ENCODE measurements around the gene TMEM120B.

TMEM120B gene

GRCh38 chr12:121778567-121779421, 66.2 kb downstream of the TMEM120B start:
- H3K4me3 ChIP-seq (replicated peaks in 1 of 2; ENCODE audit: low read depth in 2 of 2, low read length in 2 of 2), result no peak overlapping the region
- DNase-seq (ENCODE audit: low read depth in 2 of 2), result no peak
- TF ChIP-seq, protein P1, sequence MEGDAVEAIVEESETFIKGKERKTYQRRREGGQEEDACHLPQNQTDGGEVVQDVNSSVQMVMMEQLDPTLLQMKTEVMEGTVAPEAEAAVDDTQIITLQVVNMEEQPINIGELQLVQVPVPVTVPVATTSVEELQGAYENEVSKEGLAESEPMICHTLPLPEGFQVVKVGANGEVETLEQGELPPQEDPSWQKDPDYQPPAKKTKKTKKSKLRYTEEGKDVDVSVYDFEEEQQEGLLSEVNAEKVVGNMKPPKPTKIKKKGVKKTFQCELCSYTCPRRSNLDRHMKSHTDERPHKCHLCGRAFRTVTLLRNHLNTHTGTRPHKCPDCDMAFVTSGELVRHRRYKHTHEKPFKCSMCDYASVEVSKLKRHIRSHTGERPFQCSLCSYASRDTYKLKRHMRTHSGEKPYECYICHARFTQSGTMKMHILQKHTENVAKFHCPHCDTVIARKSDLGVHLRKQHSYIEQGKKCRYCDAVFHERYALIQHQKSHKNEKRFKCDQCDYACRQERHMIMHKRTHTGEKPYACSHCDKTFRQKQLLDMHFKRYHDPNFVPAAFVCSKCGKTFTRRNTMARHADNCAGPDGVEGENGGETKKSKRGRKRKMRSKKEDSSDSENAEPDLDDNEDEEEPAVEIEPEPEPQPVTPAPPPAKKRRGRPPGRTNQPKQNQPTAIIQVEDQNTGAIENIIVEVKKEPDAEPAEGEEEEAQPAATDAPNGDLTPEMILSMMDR (IDR thresholded peaks at IDR 0.05; ENCODE audit: low read depth, low read length), result no peak

GRCh38 chr12:121779422-121779895, 66.9 kb downstream of the TMEM120B start:
- H3K4me3 ChIP-seq (replicated peaks in 1 of 2; ENCODE audit: low read depth in 2 of 2, low read length in 2 of 2), result no peak overlapping the region
- no peak for DNase-seq (ENCODE audit: low read depth in 2 of 2)
- TF ChIP-seq, protein P1 (IDR thresholded peaks at IDR 0.05; ENCODE audit: low read depth, low read length), result no peak

DNA sequence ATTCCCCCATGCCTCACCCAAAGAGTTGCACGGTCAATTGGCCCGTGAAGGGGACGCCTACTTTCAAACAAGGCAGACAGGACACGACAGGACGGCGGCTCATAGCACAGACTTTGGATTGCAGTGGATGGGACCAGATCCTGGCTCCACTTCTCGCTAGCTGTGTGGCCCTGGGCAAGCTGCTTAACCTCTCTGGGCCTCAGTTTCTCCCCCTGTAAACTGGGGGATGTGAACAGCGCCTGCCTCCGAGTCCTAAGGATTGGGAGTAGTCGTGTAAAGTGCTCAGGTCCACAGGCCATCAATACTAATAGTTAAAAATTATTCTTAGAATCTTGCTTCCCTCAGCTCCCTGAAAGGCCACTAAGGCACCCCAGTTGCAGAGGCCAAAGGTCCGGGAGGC, 67.9 kb downstream of the TMEM120B start:
- TF ChIP-seq, protein P1 (IDR thresholded peaks at IDR 0.05; ENCODE audit: low read depth, low read length), result no peak
- no peak overlapping the region for H3K4me3 ChIP-seq (replicated peaks in 1 of 2; ENCODE audit: low read depth in 2 of 2, low read length in 2 of 2)
- no peak for DNase-seq (ENCODE audit: low read depth in 2 of 2)

- H3K4me3 ChIP-seq (replicated peaks in 1 of 2; ENCODE audit: low read depth in 2 of 2, low read length in 2 of 2), result no peak overlapping the region
- TF ChIP-seq, protein P1 (IDR thresholded peaks at IDR 0.05; ENCODE audit: low read depth, low read length), result no peak
- no peak for DNase-seq (ENCODE audit: low read depth in 2 of 2)
These were observed 69.0 kb downstream of the TMEM120B start for GRCh38 chr12:121781484-121781997.

DNA sequence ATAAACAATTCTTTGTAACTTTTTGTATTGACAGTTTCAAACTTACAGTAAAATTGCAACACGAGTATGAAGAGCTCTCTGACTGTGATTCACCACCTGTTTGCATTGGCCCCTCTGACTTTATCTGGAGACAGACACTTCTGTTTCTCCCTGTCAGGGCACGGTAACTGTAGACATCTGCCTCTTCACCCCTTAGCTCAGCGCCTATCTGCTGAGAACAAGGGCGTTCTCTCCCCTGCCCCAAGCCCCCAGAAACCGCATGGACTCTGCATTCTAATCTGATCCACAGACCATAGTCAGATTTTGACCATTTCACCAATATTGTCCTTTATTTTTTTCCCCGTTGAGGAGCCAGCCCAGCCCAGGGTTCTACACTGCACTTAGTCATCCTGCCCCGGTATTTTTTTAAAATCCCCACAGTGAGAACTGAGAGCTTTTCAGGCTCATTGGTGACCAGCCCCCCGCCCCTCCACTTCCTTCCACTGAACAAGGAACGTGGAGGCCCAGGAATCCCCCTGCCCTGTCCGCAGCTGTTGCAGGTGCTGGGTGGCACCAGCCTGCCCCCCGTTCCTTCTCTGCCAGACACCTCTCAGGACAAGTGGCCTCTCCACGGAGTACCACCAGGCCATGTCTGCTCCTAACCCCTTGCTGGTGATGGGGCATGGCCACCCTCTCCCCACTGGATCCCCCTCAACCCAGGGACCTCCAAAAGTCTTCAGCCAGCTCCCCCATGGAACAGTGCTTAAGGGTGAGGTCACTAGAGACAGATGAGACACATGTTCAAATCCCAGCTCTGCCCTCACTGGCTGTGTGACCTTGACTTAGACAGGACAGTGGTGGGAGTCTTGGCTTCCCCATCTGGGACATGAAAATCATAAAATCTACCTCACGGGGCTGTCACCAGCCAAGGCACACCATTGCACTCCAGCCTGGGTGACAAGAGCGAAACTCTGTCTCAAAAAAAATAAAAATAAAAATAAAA, 69.7 kb downstream of the TMEM120B start:
- peak in 1 of 2 donors; percentile 58 for DNase-seq (ENCODE audit: low read depth in 2 of 2)
- TF ChIP-seq, protein P1 (IDR thresholded peaks at IDR 0.05; ENCODE audit: low read depth, low read length), result no peak
- H3K4me3 ChIP-seq (replicated peaks in 1 of 2; ENCODE audit: low read depth in 2 of 2, low read length in 2 of 2), result no peak overlapping the region

GRCh38 chr12:121783766-121784165, 71.2 kb downstream of the TMEM120B start:
- TF ChIP-seq, protein P1 (IDR thresholded peaks at IDR 0.05; ENCODE audit: low read depth, low read length), result no peak
- DNase-seq (ENCODE audit: low read depth in 2 of 2), result peak in 1 of 2 donors; percentile 50
- H3K4me3 ChIP-seq (replicated peaks in 1 of 2; ENCODE audit: low read depth in 2 of 2, low read length in 2 of 2), result no peak overlapping the region
